PC-9 (cell line): ENCODE results near the gene ARHGAP26.

Source experiments
- EZH2 ChIP-seq: fragments of 200-600 bp; sonication (generic); IDR thresholded peaks from 2 replicates; pipeline ENCODE4 v1.8.0; 2017; ENCODE audit warnings: antibody characterized with exemption, low read depth
- TF ChIP-seq, protein P1 (sequence below): fragments of 200-600 bp; sonication (generic); conservative IDR thresholded peaks from 2 replicates; pipeline ENCODE4 v1.6.1; 2017; ENCODE audit warnings: mixed run types, antibody characterized with exemption, mild to moderate bottlenecking, moderate library complexity

DNA sequence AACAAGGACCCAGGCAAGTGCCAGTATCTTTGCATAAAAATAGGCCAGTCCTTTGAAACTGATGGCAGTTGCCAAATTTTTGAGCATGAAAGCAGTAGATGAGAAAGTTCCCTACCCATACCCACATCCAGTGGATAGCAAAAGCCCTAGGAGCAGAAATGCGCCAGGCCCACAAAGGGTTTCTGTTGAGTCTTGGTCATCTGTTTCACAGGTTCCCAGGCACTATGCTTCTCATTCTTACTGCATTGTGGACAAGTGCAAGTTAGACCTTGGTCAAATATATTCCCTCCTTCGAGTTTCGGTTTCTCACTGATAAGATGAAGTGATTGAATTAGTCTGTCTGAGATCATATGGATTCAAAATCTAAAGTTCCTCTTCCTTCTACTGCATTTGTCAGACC lies 481.0 kb downstream of the ARHGAP26 start:
- TF ChIP-seq, protein P1, sequence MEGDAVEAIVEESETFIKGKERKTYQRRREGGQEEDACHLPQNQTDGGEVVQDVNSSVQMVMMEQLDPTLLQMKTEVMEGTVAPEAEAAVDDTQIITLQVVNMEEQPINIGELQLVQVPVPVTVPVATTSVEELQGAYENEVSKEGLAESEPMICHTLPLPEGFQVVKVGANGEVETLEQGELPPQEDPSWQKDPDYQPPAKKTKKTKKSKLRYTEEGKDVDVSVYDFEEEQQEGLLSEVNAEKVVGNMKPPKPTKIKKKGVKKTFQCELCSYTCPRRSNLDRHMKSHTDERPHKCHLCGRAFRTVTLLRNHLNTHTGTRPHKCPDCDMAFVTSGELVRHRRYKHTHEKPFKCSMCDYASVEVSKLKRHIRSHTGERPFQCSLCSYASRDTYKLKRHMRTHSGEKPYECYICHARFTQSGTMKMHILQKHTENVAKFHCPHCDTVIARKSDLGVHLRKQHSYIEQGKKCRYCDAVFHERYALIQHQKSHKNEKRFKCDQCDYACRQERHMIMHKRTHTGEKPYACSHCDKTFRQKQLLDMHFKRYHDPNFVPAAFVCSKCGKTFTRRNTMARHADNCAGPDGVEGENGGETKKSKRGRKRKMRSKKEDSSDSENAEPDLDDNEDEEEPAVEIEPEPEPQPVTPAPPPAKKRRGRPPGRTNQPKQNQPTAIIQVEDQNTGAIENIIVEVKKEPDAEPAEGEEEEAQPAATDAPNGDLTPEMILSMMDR, result no peak
- TF ChIP-seq EZH2, result no peak
